K562 (cell line): ENCODE measurements around the gene UBTD1. TPM values are rescaled to one million over a fixed set of nuclear protein-coding genes. Genes with fewer than 3 reads are reported as not detected.
"Not testable (repeated sequence)": the region's sequence is repeated elsewhere in the genome, so short reads cannot be mapped to it uniquely, and the experiment has no call there.

Experiments used
- ATAC-seq: fragments of 200-7000 bp; cut with Tn5 transposase; 3 replicates; pipeline ENCODE4 v1.9.1; 2020; ENCODE audit warnings: moderate library complexity
- BruUV-seq: library from RNA; stranded (reverse); fragments of 400-500 nt; replicated peaks from 2 replicates; lab custom pipeline; 2021; lab: Mats Ljungman, UMichigan
- CTCF ChIA-PET: fragments of 300-600 bp; formaldehyde crosslinking; extraction: SDS; loops from one replicate; lab custom pipeline; 2021; ENCODE audit warnings: low intra/inter-chr PET ratio; lab: Yijun Ruan, JAX
- POLR2A ChIA-PET: fragments of 300-600, 350-650 bp; sonication (Branson Sonifier 250); formaldehyde crosslinking; extraction: SDS; loops from one replicate; lab custom pipeline; 2021; ENCODE audit warnings: antibody characterized with exemption, inconsistent platforms; lab: Yijun Ruan, JAX
- DNase-seq, 4 experiments: peaks; one replicate each; pipeline versions ENCODE4 v3.0.0 to v3.0.0-alpha.2; 2011 to 2018; ENCODE audit warnings: low spot score in 3 of 4, mixed read lengths in 3 of 4; ENCODE audit errors: extremely low read depth in 1 of 4
- FAIRE-seq: peaks from 2 replicates; lab custom pipeline; 2011; peaks lifted over from hg19 to GRCh38; lab: Jason Lieb, UNC
- H2AFZ ChIP-seq: 2 replicates; pipeline ENCODE4 v1.6.0; 2011; ENCODE audit warnings: low read depth, low read length, control low read depth, inconsistent platforms
- H3K27ac ChIP-seq: fragments of 200-600 bp; 3 replicates; pipeline ENCODE4 v1.8.0; 2011; ENCODE audit warnings: low read depth, mild to moderate bottlenecking, control low read depth, inconsistent platforms, low read length, moderate library complexity, mixed read lengths; ENCODE audit errors: extremely low read depth
- H3K27me3 ChIP-seq, 2 experiments: fragments of 300-600 bp in 1 of 2; 2 replicates in 1 of 2; 3 replicates in 1 of 2; pipeline versions ENCODE4 v1.6.0 to v1.8.0; 2011; ENCODE audit warnings: inconsistent platforms in 2 of 2, low read length in 2 of 2, mild to moderate bottlenecking in 1 of 2, mixed read lengths in 1 of 2, moderate library complexity in 1 of 2; ENCODE audit not compliant: control insufficient read depth in 2 of 2, insufficient read depth in 2 of 2
- H3K36me3 ChIP-seq: fragments of 300-600 bp; 3 replicates; pipeline ENCODE4 v1.8.0; 2011; ENCODE audit warnings: mild to moderate bottlenecking, low read length, inconsistent platforms; ENCODE audit not compliant: control insufficient read depth, insufficient read depth
- H3K4me1 ChIP-seq, 2 experiments: fragments of 200-600 bp in 1 of 2; replicated peaks in 1 of 2; 2 replicates in 1 of 2; 3 replicates in 1 of 2; pipeline versions ENCODE4 v1.5.1 to v1.8.0; 2011; ENCODE audit warnings: inconsistent platforms in 2 of 2, low read length in 2 of 2, mild to moderate bottlenecking in 1 of 2, mixed read lengths in 1 of 2, moderate library complexity in 1 of 2; ENCODE audit not compliant: control insufficient read depth in 2 of 2, insufficient read depth in 2 of 2
- H3K4me2 ChIP-seq: 2 replicates; pipeline ENCODE4 v1.6.1; 2011; ENCODE audit warnings: low read length, control low read depth, inconsistent platforms, mixed read lengths; ENCODE audit not compliant: insufficient read depth
- H3K4me3 ChIP-seq: fragments of 200-600 bp; sonication (generic), shearing (Covaris generic); 2 replicates; pipeline ENCODE4 v1.5.1; 2016; ENCODE audit warnings: control low read depth, inconsistent platforms
- H3K79me2 ChIP-seq: fragments of 200-600 bp; 3 replicates; pipeline ENCODE4 v1.8.0; 2011; ENCODE audit warnings: low read length, inconsistent platforms; ENCODE audit not compliant: control insufficient read depth, insufficient read depth
- H3K9ac ChIP-seq, 2 experiments: 2 replicates each; pipeline versions ENCODE4 v1.6.0 to v1.6.1; 2011; ENCODE audit warnings: low read depth in 2 of 2, low read length in 2 of 2, control low read depth in 1 of 2, inconsistent platforms in 1 of 2, mild to moderate bottlenecking in 1 of 2, mixed read lengths in 1 of 2; ENCODE audit not compliant: insufficient read depth in 1 of 2
- H3K9me1 ChIP-seq: one replicate; pipeline ENCODE4 v1.6.0; 2011; ENCODE audit warnings: inconsistent platforms, mild to moderate bottlenecking, low read length, moderate library complexity; ENCODE audit not compliant: control insufficient read depth, insufficient read depth
- H3K9me3 ChIP-seq: replicated peaks from 2 replicates; pipeline ENCODE4 v1.5.1; 2011; ENCODE audit warnings: low read depth, low read length, inconsistent platforms; ENCODE audit not compliant: control insufficient read depth, insufficient read depth
- H4K20me1 ChIP-seq: replicated peaks from 2 replicates; pipeline ENCODE4 v1.6.1; 2011; ENCODE audit warnings: low read length, inconsistent platforms, mixed read lengths; ENCODE audit not compliant: control insufficient read depth, insufficient read depth
- CBX3 ChIP-seq, 2 experiments: IDR thresholded peaks; 1 replicate in 1 of 2; 2 replicates in 1 of 2; pipeline ENCODE4 v1.6.1; 2012; ENCODE audit warnings: inconsistent platforms in 2 of 2, low read length in 2 of 2, borderline replicate concordance in 1 of 2, control low read depth in 1 of 2
- CBX5 ChIP-seq: IDR thresholded peaks from 2 replicates; pipeline ENCODE4 v1.6.1; 2014; ENCODE audit warnings: low read depth, borderline replicate concordance
- TRIM24 ChIP-seq, 2 experiments: fragments of 450-650 bp; IDR thresholded peaks; 2 replicates each; pipeline ENCODE4 v1.6.1; 2016
- ZNF57 ChIP-seq: fragments of 450-650 bp; formaldehyde crosslinking; IDR thresholded peaks from 2 replicates; pipeline ENCODE4 v1.4.0; 2020; ENCODE audit warnings: mild to moderate bottlenecking, moderate library complexity
- WGBS: fragments of 100-300 bp; shearing (Covaris generic); methylation state at CpG from one replicate; pipeline ENCODE4 v1.1.6; 2016; ENCODE audit warnings: low coverage, mixed read lengths; ENCODE audit not compliant: insufficient coverage; ENCODE audit errors: missing lambda C conversion rate; 5-methylcytosine and 5-hydroxymethylcytosine counted together
- in situ Hi-C: fragments of 300-500 bp; cut with MboI; formaldehyde crosslinking; loops from 4 replicates; pipeline ENCODE4 v1.15.0; 2018; ENCODE audit warnings: inconsistent platforms, mixed read lengths
- intact Hi-C: fragments of 100-400 bp; cut with micrococcal nuclease; formaldehyde crosslinking; loops from 2 replicates; pipeline ENCODE4 v1.14.2; 2022
- polyA plus RNA-seq, 8 experiments: library from polyadenylated mRNA; depleted of rRNA in 4 of 8; stranded (reverse) in 5 of 8; unstranded in 3 of 8; fragments of >200 nt; fragmentation: Nextera tagmentation in 2 of 8; fragmentation: Illumina TruSeq in 1 of 8; extraction: Ambion mirVana in 2 of 8; extraction: Trizol in 1 of 8; gene quantifications; 2 replicates each; pipeline versions ENCODE4 v1.2.1 to v1.2.3, GENCODE V29; 2011 to 2014; ENCODE audit warnings: inconsistent platforms in 1 of 8, missing spikeins in 1 of 8
- total RNA-seq, 7 experiments: library from RNA; depleted of rRNA in 6 of 7; stranded (reverse); fragments of >200 nt in 6 of 7; fragmentation: Illumina TruSeq in 2 of 7; extraction: Trizol in 2 of 7; gene quantifications; 2 replicates each; pipeline versions ENCODE4 v1.2.1 to v1.2.3, GENCODE V29; 2011 to 2021; ENCODE audit warnings: low replicate concordance in 1 of 7
- TF ChIP-seq, protein P1 (sequence below): fragments of 450-650 bp; IDR thresholded peaks from 2 replicates; pipeline ENCODE4 v1.6.1; 2018; ENCODE audit warnings: mild to moderate bottlenecking, low read depth; ENCODE audit not compliant: partially characterized antibody

The UBTD1 gene
- total and polyA plus RNA-seq, 9 of the 15 experiments (the other 6 are each of a cell fraction or from before 2014, with no cell fraction given), result 0.08 to 1.6 (median 0.81) TPM; not detected in 1

DNA sequence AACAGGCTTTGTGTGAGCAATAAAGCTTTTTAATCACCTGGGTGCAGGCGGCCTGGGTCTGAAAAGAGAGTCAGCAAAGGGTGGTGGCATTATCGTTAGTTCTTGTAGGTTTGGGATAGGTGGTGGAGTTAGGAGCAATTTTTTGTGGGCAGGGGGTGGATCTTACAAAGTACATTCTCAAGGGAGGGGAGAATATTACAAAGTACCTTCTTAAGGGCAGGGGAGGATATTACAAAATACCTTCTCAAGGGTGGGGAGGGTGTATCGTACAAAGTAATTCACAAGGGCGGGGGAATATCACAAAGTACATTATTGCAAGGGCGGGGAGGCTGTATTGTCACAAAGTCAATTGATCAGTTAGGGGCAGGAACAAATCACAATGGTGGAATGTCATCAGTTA is 63.6 kb downstream of the UBTD1 start:
- DNase-seq, H3K36me3 ChIP-seq, ATAC-seq, H2AFZ ChIP-seq, BruUV-seq, H3K9me3 ChIP-seq, POLR2A ChIA-PET, in situ Hi-C loops, H4K20me1 ChIP-seq, H3K27ac ChIP-seq, FAIRE-seq, H3K4me1 ChIP-seq, H3K27me3 ChIP-seq, H3K79me2 ChIP-seq, H3K4me2 ChIP-seq, H3K9me1 ChIP-seq, H3K4me3 ChIP-seq, intact Hi-C loops, CTCF ChIA-PET, H3K9ac ChIP-seq: not testable (repeated sequence)
- WGBS, result 34% methylated on average over 5 of the region's 5 CpGs
- TF ChIP-seq CBX5 (peak; percentile 63; the same call in 1 of the 2 replicates), ZNF57 (peak; percentile 99), CBX3 (IDR thresholded peaks at IDR 0.05; ENCODE audit: borderline replicate concordance in 1 of 2, low read length in 2 of 2) (peak in 1 of 2 experiments; percentile 52; a peak in 1 of 3 replicates), TRIM24 (IDR thresholded peaks at IDR 0.05) (peak in 1 of 2 experiments; percentile 33; a peak in 1 of 4 replicates)
- TF ChIP-seq, protein P1, sequence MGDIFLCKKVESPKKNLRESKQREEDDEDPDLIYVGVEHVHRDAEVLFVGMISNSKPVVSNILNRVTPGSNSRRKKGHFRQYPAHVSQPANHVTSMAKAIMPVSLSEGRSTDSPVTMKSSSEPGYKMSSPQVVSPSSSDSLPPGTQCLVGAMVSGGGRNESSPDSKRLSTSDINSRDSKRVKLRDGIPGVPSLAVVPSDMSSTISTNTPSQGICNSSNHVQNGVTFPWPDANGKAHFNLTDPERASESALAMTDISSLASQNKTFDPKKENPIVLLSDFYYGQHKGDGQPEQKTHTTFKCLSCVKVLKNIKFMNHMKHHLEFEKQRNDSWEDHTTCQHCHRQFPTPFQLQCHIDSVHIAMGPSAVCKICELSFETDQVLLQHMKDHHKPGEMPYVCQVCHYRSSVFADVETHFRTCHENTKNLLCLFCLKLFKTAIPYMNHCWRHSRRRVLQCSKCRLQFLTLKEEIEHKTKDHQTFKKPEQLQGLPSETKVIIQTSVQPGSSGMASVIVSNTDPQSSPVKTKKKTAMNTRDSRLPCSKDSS, result peak; percentile 23
